GM12891 (cell line): ENCODE measurements around the gene RNF187.

ENCODE experiments used
- PAX5 ChIP-seq: IDR thresholded peaks from 2 replicates; pipeline ENCODE4 v1.6.1; 2011; ENCODE audit warnings: low read length, moderate library complexity, mild to moderate bottlenecking; ENCODE audit not compliant: insufficient read depth, severe bottlenecking
- POLR2A ChIP-seq: IDR thresholded peaks from 2 replicates; pipeline ENCODE4 v1.6.1; 2011; ENCODE audit warnings: low read depth, low read length, control low read depth
- POLR2AphosphoS5 ChIP-seq: IDR thresholded peaks from 2 replicates; pipeline ENCODE4 v1.6.1; 2011; ENCODE audit warnings: low read depth, low read length, control low read depth
- POU2F2 ChIP-seq: IDR thresholded peaks from 2 replicates; pipeline ENCODE4 v1.6.1; 2011; ENCODE audit warnings: low read depth, mild to moderate bottlenecking, control low read depth, low read length, moderate library complexity
- SPI1 ChIP-seq: IDR thresholded peaks from 2 replicates; pipeline ENCODE4 v1.6.1; 2011; ENCODE audit warnings: low read depth, low read length, control low read depth
- TAF1 ChIP-seq: IDR thresholded peaks from 2 replicates; pipeline ENCODE4 v1.6.1; 2011; ENCODE audit warnings: low read depth, low read length, control low read depth

DNA sequence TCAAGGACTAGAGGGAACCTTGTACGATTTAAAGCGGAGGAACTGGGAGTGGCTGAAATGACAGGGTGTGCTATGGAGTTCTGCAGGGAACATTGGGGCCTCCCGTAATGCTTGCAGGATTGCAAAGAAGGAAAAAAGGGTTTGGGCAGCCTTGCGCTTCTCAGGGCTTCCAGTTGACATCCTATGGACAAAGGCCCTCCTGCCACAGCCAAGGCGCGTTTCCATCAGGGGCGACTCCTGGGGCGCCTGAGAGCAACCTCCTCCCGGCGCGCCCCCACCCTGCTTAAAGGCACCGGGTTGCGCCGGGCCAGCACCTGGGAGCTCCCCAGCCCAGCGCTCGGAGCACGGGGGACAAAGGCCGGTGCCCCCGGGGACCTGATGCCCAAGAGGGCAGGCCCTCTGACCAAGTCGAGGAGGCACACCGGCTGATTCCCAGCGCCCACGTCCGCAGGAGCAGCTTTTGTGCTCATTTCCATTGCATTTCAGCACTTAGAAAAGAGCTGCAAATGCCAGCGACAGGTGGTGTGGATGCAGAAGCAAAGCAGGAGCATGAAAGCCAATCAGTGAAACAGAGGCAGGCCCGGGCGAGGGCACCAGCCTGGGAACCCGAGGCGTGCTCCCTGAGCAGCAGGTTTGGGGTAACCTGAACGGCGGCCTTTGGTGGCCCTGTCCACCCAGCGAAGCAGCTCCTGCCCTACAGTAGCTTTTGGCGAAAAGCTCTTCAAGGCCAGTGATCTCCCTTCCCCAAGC lies 17.6 kb upstream of the RNF187 start:
- TF ChIP-seq TAF1: no peak
- TF ChIP-seq POLR2AphosphoS5: no peak
- no peak for TF ChIP-seq POLR2A
- TF ChIP-seq PAX5: no peak
- no peak for TF ChIP-seq POU2F2
- TF ChIP-seq SPI1: no peak
